GM10248 (cell line): Measurements from ENCODE around the gene INIP.
"Not testable (repeated sequence)": the region's sequence is repeated elsewhere in the genome, so short reads cannot be mapped to it uniquely, and the experiment has no call there.

Source experiments
- CTCF ChIA-PET: fragments of 300-600 bp; sonication (Branson Sonifier 250); formaldehyde crosslinking; extraction: SDS; loops from one replicate; lab custom pipeline; 2021; ENCODE audit warnings: antibody characterized with exemption; lab: Yijun Ruan, JAX
- POLR2A ChIA-PET: fragments of 350-650 bp; sonication (Branson Sonifier 250); formaldehyde crosslinking; extraction: SDS; loops from one replicate; lab custom pipeline; 2020; ENCODE audit warnings: antibody characterized with exemption; lab: Yijun Ruan, JAX
- DNase-seq: peaks from one replicate; pipeline ENCODE4 v3.0.0; 2012; ENCODE audit errors: extremely low spot score
- CTCF ChIP-seq: IDR thresholded peaks from 2 replicates; pipeline ENCODE4 v1.5.1; 2012; ENCODE audit warnings: mild to moderate bottlenecking, low read depth; ENCODE audit errors: extremely low read depth, missing control alignments, control extremely low read depth

The INIP gene

DNA sequence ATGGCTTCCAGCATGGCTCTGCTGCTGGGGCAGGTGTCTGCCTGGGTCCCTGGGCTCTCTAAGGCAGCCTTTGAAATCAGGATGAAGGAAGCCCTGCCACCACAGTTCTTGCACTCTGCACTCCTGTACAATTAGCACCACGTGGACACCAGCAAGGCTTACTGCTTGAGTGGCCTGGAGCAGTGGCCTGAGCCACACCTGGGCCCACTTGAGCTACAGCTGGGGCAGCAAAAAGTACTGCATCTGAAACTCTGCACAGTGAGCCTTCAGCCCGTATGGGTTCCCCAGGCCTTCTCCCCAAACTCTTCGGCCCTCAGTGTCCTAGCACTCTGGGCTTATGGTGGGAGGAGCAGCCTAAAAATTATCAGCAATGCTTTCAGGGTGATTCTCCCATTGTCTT, 8.0 kb upstream of the INIP start:
- no peak for DNase-seq
- ChIA-PET CTCF (no interaction called here), POLR2A (no interaction called here)
- TF ChIP-seq CTCF: no peak

DNA sequence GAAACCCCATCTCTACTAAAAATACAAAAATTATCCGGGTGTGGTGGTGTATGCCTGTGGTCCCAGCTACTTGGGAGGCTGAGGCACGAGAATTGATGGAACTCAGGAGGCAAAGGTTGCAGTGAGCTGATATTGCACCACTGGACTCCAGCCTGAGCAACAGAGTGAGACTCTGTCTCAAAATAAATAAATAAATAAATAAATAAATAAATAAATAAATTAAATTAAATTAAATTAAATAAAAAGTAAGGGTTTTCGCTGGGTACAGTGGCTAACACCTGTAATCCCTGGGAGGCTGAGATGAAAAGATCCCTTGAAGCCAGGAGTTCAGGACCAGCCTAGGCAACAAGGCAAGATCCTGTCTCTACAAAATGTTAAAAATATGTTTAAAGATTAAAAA, 4.8 kb upstream of the INIP start:
- CTCF ChIA-PET: interaction anchor here (1.1 to 1.5 kb wide), 4 partner anchors 10 to 97 kb away, joined by 3 to 4 read pairs (median 3); partner anchors contain the start of gene SNX30
- DNase-seq, POLR2A ChIA-PET: not testable (repeated sequence)

DNA sequence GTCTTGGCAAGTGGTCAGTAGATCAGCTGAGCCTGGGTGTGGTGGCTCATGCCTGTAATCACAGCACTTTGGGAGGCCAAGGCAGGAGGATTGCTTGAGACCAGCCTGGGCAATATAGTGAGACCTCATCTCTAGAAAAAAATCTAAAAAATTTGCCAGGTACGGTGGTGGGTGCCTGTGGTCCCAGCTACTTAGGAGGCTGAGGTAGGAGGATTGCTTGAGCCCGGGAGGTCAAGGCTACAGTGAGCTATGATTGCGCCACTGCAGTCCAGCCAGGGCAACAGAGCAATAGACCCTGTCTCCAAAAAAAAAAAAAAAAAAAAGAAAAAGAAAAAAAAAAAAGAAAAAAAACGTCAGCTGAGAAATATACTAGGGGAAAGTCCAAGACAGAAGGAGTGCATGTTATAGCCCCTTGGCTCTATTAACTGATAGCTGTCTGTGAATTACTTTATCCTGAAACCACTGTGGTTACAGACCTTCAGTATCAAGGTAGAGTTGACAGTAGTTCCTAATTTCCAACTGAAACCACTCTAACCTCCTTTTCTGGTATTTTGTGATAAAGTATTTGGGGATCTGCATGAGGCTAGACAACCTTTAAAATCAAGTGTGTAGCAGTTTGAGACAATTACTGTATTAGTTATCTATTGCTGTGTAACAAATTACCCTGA, 2.3 kb upstream of the INIP start:
- no peak for TF ChIP-seq CTCF
- ChIA-PET CTCF (interaction anchor here (1.0 to 1.5 kb wide), 4 partner anchors 9 to 100 kb away, joined by 3 to 4 read pairs (median 4); no protein-coding TSS in a partner anchor), POLR2A (no interaction called here)
- DNase-seq: no peak

- no peak for TF ChIP-seq CTCF
- DNase-seq: no peak
- CTCF ChIA-PET: interaction anchor here (1.0 to 2.1 kb wide), 4 partner anchors 8 to 74 kb away, joined by 3 to 10 read pairs (median 4); no protein-coding TSS in a partner anchor
- POLR2A ChIA-PET: no interaction called here
These were observed 1.8 kb upstream of the INIP start for GRCh38 chr9:112719696-112720095.

DNA sequence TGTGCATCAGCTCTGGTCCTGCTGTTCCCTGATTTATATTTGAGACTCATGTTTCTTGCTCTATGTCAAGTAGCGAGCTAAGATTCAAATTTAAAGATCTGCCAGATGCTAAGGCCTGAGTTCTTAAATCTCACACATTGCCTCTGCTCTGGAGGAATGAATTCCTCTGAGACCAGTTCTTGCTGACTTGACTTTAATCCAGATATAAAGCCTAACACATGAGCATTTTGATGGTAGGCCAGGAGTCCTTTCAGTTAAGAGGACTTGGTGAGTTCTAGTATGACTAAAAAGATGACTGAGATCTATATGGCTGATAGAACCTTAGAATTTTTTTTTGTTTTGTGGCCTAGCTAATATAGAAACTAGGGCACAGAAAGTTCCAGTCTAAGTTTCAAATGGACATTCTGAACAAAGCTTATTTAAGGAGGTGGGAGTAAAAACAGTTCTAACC, 1.3 kb upstream of the INIP start:
- ChIA-PET POLR2A (no interaction called here), CTCF (interaction anchor here (1.0 to 2.1 kb wide), 3 partner anchors 14 to 74 kb away, joined by 4 to 10 read pairs (median 4); no protein-coding TSS in a partner anchor)
- DNase-seq: peak; percentile 38
- TF ChIP-seq CTCF: no peak

- ChIA-PET POLR2A (no interaction called here), CTCF (no interaction called here)
These were observed 5.2 kb downstream of the INIP start for GRCh38 chr9:112712678-112713077.

More at GRCh38 chr9:112712678-112713077, 5.2 kb downstream of the INIP start:
- no peak for TF ChIP-seq CTCF
- DNase-seq: no peak
